ENCODE results near the gene HDLBP. TPM values are rescaled to one million over a fixed set of nuclear protein-coding genes. Genes with fewer than 3 reads are reported as not detected.

Gene HDLBP, protein sequence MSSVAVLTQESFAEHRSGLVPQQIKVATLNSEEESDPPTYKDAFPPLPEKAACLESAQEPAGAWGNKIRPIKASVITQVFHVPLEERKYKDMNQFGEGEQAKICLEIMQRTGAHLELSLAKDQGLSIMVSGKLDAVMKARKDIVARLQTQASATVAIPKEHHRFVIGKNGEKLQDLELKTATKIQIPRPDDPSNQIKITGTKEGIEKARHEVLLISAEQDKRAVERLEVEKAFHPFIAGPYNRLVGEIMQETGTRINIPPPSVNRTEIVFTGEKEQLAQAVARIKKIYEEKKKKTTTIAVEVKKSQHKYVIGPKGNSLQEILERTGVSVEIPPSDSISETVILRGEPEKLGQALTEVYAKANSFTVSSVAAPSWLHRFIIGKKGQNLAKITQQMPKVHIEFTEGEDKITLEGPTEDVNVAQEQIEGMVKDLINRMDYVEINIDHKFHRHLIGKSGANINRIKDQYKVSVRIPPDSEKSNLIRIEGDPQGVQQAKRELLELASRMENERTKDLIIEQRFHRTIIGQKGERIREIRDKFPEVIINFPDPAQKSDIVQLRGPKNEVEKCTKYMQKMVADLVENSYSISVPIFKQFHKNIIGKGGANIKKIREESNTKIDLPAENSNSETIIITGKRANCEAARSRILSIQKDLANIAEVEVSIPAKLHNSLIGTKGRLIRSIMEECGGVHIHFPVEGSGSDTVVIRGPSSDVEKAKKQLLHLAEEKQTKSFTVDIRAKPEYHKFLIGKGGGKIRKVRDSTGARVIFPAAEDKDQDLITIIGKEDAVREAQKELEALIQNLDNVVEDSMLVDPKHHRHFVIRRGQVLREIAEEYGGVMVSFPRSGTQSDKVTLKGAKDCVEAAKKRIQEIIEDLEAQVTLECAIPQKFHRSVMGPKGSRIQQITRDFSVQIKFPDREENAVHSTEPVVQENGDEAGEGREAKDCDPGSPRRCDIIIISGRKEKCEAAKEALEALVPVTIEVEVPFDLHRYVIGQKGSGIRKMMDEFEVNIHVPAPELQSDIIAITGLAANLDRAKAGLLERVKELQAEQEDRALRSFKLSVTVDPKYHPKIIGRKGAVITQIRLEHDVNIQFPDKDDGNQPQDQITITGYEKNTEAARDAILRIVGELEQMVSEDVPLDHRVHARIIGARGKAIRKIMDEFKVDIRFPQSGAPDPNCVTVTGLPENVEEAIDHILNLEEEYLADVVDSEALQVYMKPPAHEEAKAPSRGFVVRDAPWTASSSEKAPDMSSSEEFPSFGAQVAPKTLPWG (N-terminal part only)
- total RNA-seq, result 393 and 437 TPM in 2 replicates
- polyA plus RNA-seq, result 389 and 394 TPM in 2 replicates

DNA sequence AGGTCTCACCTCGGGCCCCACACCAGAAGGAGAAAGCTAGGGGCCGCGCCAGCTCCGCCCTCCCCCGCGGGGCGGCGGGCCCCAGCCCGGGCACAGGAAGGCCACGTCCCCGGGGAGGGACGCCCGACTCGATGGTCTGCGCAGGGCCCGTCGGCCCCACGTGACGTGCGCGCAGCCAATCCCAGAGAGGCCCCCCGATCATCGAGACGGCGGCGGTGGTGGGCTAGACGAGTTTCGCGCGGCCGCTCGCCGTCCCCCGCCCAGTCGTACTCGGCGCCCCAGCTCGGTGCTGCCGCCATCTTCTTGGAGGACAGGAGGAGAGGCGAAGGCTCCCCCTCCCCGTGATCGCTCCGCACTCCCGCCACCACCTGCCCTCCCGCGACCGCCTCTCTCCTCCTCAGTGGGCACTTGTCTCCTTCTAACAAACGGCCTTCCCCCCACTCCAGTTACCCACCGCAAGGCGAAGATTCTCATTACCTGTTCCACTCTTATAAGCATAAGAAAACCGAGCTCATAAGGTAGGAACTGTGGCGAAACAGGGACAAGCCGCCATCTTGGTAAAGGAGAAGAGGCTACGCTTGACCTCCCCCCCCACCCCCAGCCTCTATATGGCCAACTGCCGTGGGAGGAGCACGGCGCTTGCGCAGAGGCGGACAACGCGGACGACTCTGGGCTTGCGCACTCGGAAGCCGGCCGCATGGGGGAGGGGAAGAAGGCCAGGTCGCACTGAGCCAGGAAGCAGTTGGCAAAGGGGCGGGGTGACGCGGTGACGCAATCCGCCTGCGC lies at the start of gene HDLBP:
Gene HDLBP, minus strand, starts transcription at position 580 of the 786 bp plus-strand sequence. CDS start 48,803 bp downstream, outside the sequence.
- Histone ChIP-seq H2AFZ (peak within 1 kb of the TSS; percentile 48), H3K36me3 (replicated peaks; ENCODE audit: insufficient read depth, low read depth) (no peaks in the 10 kb centered on the region), H3K4me1 (ENCODE audit: insufficient read depth) (peaks cover 39% of the 10 kb centered on the region), H3K27me3 (no peaks in the 10 kb centered on the region), H3K79me2 (peaks cover 89% of the 10 kb centered on the region), H3K4me2 (peak within 1 kb of the TSS; percentile 92), H3K9me2 (replicated peaks; ENCODE audit: insufficient read depth) (no peaks in the 10 kb centered on the region), H3K9me3 (ENCODE audit: low read depth) (no peaks in the 10 kb centered on the region), H3K27ac (peak within 1 kb of the TSS; percentile 99), H3K4me3 (peak within 1 kb of the TSS; percentile 87), H4K20me1 (ENCODE audit: insufficient read depth, poor library complexity, severe bottlenecking) (peaks cover 54% of the 10 kb centered on the region)
- DNase-seq (ENCODE audit: low spot score), result peak; percentile 100
- TF ChIP-seq, protein P1, sequence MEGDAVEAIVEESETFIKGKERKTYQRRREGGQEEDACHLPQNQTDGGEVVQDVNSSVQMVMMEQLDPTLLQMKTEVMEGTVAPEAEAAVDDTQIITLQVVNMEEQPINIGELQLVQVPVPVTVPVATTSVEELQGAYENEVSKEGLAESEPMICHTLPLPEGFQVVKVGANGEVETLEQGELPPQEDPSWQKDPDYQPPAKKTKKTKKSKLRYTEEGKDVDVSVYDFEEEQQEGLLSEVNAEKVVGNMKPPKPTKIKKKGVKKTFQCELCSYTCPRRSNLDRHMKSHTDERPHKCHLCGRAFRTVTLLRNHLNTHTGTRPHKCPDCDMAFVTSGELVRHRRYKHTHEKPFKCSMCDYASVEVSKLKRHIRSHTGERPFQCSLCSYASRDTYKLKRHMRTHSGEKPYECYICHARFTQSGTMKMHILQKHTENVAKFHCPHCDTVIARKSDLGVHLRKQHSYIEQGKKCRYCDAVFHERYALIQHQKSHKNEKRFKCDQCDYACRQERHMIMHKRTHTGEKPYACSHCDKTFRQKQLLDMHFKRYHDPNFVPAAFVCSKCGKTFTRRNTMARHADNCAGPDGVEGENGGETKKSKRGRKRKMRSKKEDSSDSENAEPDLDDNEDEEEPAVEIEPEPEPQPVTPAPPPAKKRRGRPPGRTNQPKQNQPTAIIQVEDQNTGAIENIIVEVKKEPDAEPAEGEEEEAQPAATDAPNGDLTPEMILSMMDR (IDR thresholded peaks at IDR 0.05; ENCODE audit: poor library complexity), result peak; percentile 61
- TF ChIP-seq EZH2phosphoT487 (IDR thresholded peaks at IDR 0.05; ENCODE audit: low read depth, severe bottlenecking, unreplicated experiment), result no peak
- WGBS (ENCODE audit: low lambda C conversion rate, missing lambda C conversion rate), result 2% methylated on average over 58 of the region's 73 CpGs

DNA sequence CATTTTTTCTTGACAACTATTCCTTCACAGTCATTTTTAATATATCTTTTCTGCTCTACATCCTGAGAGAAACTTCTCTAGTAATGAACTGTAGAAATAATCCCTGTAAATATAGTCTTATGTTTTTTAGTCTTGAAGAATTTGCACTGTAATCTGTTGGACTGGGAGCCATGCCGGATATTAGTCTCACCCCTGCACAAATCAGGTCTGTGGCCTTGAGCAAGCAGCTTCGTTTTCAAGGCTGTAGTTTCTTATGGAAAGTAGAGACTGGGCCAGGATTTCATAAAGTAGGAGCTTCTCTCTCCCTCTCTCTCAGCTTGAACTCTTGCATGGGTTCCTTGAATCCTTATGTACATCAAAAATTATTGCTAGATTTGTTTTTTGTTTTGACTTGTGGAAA lies 49.3 kb upstream of the HDLBP start:
- no peak for DNase-seq (ENCODE audit: low spot score)
- Histone ChIP-seq H3K27ac (no peak overlapping the region), H3K9me2 (replicated peaks; ENCODE audit: insufficient read depth) (no peaks in the 10 kb centered on the region), H3K4me3 (no peak overlapping the region), H3K79me2 (peaks cover 96% of the 10 kb centered on the region), H3K36me3 (replicated peaks; ENCODE audit: insufficient read depth, low read depth) (no peaks in the 10 kb centered on the region), H2AFZ (no peak overlapping the region), H4K20me1 (ENCODE audit: insufficient read depth, poor library complexity, severe bottlenecking) (peaks cover 7% of the 10 kb centered on the region), H3K9me3 (ENCODE audit: low read depth) (no peaks in the 10 kb centered on the region), H3K4me1 (ENCODE audit: insufficient read depth) (peaks cover 3% of the 10 kb centered on the region), H3K27me3 (no peaks in the 10 kb centered on the region), H3K4me2 (no peak overlapping the region)
- WGBS (ENCODE audit: low lambda C conversion rate, missing lambda C conversion rate), result 78% methylated on average over 2 of the region's 2 CpGs
- TF ChIP-seq EZH2 (IDR thresholded peaks at IDR 0.05; ENCODE audit: borderline replicate concordance), result no peak
- TF ChIP-seq EZH2phosphoT487 (IDR thresholded peaks at IDR 0.05; ENCODE audit: low read depth, severe bottlenecking, unreplicated experiment), result no peak
- TF ChIP-seq, protein P1 (IDR thresholded peaks at IDR 0.05; ENCODE audit: poor library complexity), result no peak

DNA sequence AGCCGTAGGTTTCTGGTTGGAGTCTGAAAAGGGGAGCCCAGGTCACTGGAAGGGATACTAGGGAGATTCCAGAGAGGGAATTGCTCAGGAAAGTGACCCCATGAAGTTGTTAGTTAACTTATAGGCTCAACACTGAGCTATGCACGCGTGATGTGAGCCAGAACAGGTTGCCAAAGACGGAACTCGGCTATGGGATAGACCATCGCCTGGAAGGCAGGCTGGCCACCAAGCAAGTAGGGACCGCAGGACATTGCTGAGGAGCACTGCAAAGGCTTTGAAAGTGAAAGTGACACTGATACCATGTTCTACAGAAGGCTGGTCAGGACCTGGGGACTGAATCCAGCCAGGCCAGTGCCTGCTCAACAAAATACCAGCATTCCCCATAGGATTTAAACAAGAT lies 48.0 kb upstream of the HDLBP start:
- 93% methylated on average over 7 of the region's 7 CpGs for WGBS (ENCODE audit: low lambda C conversion rate, missing lambda C conversion rate)
- no peak for DNase-seq (ENCODE audit: low spot score)
- no peaks in the 10 kb centered on the region for H3K27me3 ChIP-seq
- no peaks in the 10 kb centered on the region for H3K9me2 ChIP-seq (replicated peaks; ENCODE audit: insufficient read depth)
- no peak overlapping the region for H3K27ac ChIP-seq
- no peak overlapping the region for H3K4me3 ChIP-seq
- H2AFZ ChIP-seq, result no peak overlapping the region
- TF ChIP-seq EZH2phosphoT487 (IDR thresholded peaks at IDR 0.05; ENCODE audit: low read depth, severe bottlenecking, unreplicated experiment) (no peak), EZH2 (IDR thresholded peaks at IDR 0.05; ENCODE audit: borderline replicate concordance) (no peak)
- TF ChIP-seq, protein P1 (IDR thresholded peaks at IDR 0.05; ENCODE audit: poor library complexity), result no peak
- peaks cover 8% of the 10 kb centered on the region for H3K4me1 ChIP-seq (ENCODE audit: insufficient read depth)
- no peaks in the 10 kb centered on the region for H3K9me3 ChIP-seq (ENCODE audit: low read depth)
- H3K36me3 ChIP-seq (replicated peaks; ENCODE audit: insufficient read depth, low read depth), result no peaks in the 10 kb centered on the region
- H3K4me2 ChIP-seq, result no peak overlapping the region
- peaks cover 96% of the 10 kb centered on the region for H3K79me2 ChIP-seq
- H4K20me1 ChIP-seq (ENCODE audit: insufficient read depth, poor library complexity, severe bottlenecking), result peaks cover 18% of the 10 kb centered on the region
